SU-DHL-6 (cell line): Measurements from ENCODE around the gene SLC4A3.

Experiments
- H2AFZ ChIP-seq: fragments of 200-600 bp; sonication (generic); 2 replicates; pipeline ENCODE4 v1.6.1; 2014; ENCODE audit warnings: low read depth, mild to moderate bottlenecking, moderate library complexity, mixed read lengths, antibody characterized with exemption, low read length; ENCODE audit not compliant: severe bottlenecking
- H3F3A ChIP-seq: fragments of 200-600 bp; shearing (Covaris generic); 2 replicates; pipeline ENCODE4 v1.6.0; 2016; ENCODE audit warnings: antibody characterized with exemption, mild to moderate bottlenecking; ENCODE audit not compliant: insufficient read depth
- H3K27ac ChIP-seq: fragments of 200-600 bp; sonication (generic); 2 replicates; pipeline ENCODE4 v1.5.1; 2016; ENCODE audit warnings: low read depth, mild to moderate bottlenecking, low read length, moderate library complexity, mixed read lengths
- H3K27me3 ChIP-seq: fragments of 200-600 bp; sonication (generic), shearing (Covaris generic); 2 replicates; pipeline ENCODE4 v1.6.0; 2014; ENCODE audit warnings: mild to moderate bottlenecking, low read length
- H3K36me3 ChIP-seq: fragments of 200-600 bp; sonication (generic); 2 replicates; pipeline ENCODE4 v1.6.1; 2014; ENCODE audit warnings: mild to moderate bottlenecking, low read length, mixed read lengths
- H3K4me2 ChIP-seq: fragments of 300-600, 200-600 bp; shearing (Covaris generic), sonication (generic); 2 replicates; pipeline ENCODE4 v1.6.0; 2014; ENCODE audit warnings: low read length, low read depth, mild to moderate bottlenecking; ENCODE audit not compliant: poor library complexity, severe bottlenecking
- H3K4me3 ChIP-seq: fragments of 200-600 bp; sonication (generic); 2 replicates; pipeline ENCODE4 v1.5.1; 2014; ENCODE audit warnings: antibody characterized with exemption, low read length, mild to moderate bottlenecking, mixed read lengths; ENCODE audit not compliant: insufficient read depth, poor library complexity, severe bottlenecking
- H3K79me2 ChIP-seq: fragments of 200-600 bp; sonication (generic); 2 replicates; pipeline ENCODE4 v1.6.1; 2014; ENCODE audit warnings: mild to moderate bottlenecking, low read length, moderate library complexity; ENCODE audit not compliant: insufficient read depth
- H3K9ac ChIP-seq: fragments of 200-600 bp; sonication (generic); 2 replicates; pipeline ENCODE4 v1.7.0; 2014; ENCODE audit warnings: mild to moderate bottlenecking, low read length
- H3K9me2 ChIP-seq: fragments of 200-600 bp; sonication (generic); replicated peaks from 2 replicates; pipeline ENCODE4 v1.6.1; 2014; ENCODE audit warnings: low read length; ENCODE audit not compliant: insufficient read depth
- H3K9me3 ChIP-seq: fragments of 200-600 bp; sonication (generic); 2 replicates; pipeline ENCODE4 v1.6.1; 2014; ENCODE audit warnings: low read length, mixed read lengths; ENCODE audit not compliant: insufficient read depth
- H4K20me1 ChIP-seq: fragments of 200-600 bp; sonication (generic); 2 replicates; pipeline ENCODE4 v1.6.1; 2014; ENCODE audit warnings: low read depth, mild to moderate bottlenecking, antibody characterized with exemption, low read length, moderate library complexity, mixed read lengths
- CTCF ChIP-seq: fragments of 200-600 bp; sonication (generic); IDR thresholded peaks from one replicate; pipeline ENCODE4 v1.5.1; 2017; ENCODE audit warnings: antibody characterized with exemption, mild to moderate bottlenecking, low read length, moderate library complexity; ENCODE audit not compliant: insufficient read depth, poor library complexity, severe bottlenecking
- EZH2phosphoT487 ChIP-seq: fragments of 200-600 bp; sonication (generic), shearing (Covaris generic); conservative IDR thresholded peaks from 2 replicates; pipeline ENCODE4 v1.6.1; 2018; ENCODE audit warnings: mild to moderate bottlenecking, antibody characterized with exemption, low read length, moderate library complexity, mixed read lengths

SLC4A3 gene

GRCh38 chr2:219605607-219605954 is 21.8 kb upstream of the SLC4A3 start:
- Histone ChIP-seq H3K79me2 (no peaks in the 10 kb centered on the region), H3K9ac (no peak overlapping the region), H3K36me3 (no peaks in the 10 kb centered on the region), H4K20me1 (no peaks in the 10 kb centered on the region), H3K27ac (no peak overlapping the region), H2AFZ (no peak overlapping the region), H3K4me3 (no peak overlapping the region), H3F3A (no peaks in the 10 kb centered on the region), H3K9me2 (no peaks in the 10 kb centered on the region), H3K9me3 (no peaks in the 10 kb centered on the region), H3K27me3 (no peaks in the 10 kb centered on the region), H3K4me2 (no peak overlapping the region)
- no peak for TF ChIP-seq EZH2phosphoT487
- TF ChIP-seq CTCF, result no peak

- Histone ChIP-seq H3K4me3 (no peak overlapping the region), H3K27me3 (no peaks in the 10 kb centered on the region), H3K4me2 (no peak overlapping the region), H3K9ac (no peak overlapping the region), H3F3A (no peaks in the 10 kb centered on the region), H3K9me3 (no peaks in the 10 kb centered on the region), H3K27ac (no peak overlapping the region), H4K20me1 (no peaks in the 10 kb centered on the region), H3K79me2 (no peaks in the 10 kb centered on the region), H2AFZ (no peak overlapping the region), H3K9me2 (no peaks in the 10 kb centered on the region), H3K36me3 (no peaks in the 10 kb centered on the region)
- no peak for TF ChIP-seq EZH2phosphoT487
- no peak for TF ChIP-seq CTCF
Measured at GRCh38 chr2:219607931-219608330, 19.5 kb upstream of the SLC4A3 start.

- H3K36me3 ChIP-seq, result no peaks in the 10 kb centered on the region
- no peak overlapping the region for H3K27ac ChIP-seq
- H4K20me1 ChIP-seq, result no peaks in the 10 kb centered on the region
Measured at GRCh38 chr2:219608399-219608964, 18.9 kb upstream of the SLC4A3 start.

More at GRCh38 chr2:219608399-219608964, 18.9 kb upstream of the SLC4A3 start:
- H3K9ac ChIP-seq, result no peak overlapping the region
- no peaks in the 10 kb centered on the region for H3F3A ChIP-seq
- H3K4me2 ChIP-seq, result no peak overlapping the region
- H3K9me2 ChIP-seq, result no peaks in the 10 kb centered on the region
- H3K4me3 ChIP-seq, result no peak overlapping the region
- H3K79me2 ChIP-seq, result no peaks in the 10 kb centered on the region
- H3K27me3 ChIP-seq, result no peaks in the 10 kb centered on the region
- no peak overlapping the region for H2AFZ ChIP-seq
- no peaks in the 10 kb centered on the region for H3K9me3 ChIP-seq
- TF ChIP-seq EZH2phosphoT487, result no peak
- TF ChIP-seq CTCF, result no peak
